Midbrain (tissue), 1 donor: ENCODE measurements around the gene RAB11FIP4.
"Not testable (repeated sequence)": the region's sequence is repeated elsewhere in the genome, so short reads cannot be mapped to it uniquely, and the experiment has no call there.

Experiments used
- DNase-seq: peaks from one replicate; lab custom pipeline; 2025; lab: John Stamatoyannopoulos, UW

Gene RAB11FIP4

DNA sequence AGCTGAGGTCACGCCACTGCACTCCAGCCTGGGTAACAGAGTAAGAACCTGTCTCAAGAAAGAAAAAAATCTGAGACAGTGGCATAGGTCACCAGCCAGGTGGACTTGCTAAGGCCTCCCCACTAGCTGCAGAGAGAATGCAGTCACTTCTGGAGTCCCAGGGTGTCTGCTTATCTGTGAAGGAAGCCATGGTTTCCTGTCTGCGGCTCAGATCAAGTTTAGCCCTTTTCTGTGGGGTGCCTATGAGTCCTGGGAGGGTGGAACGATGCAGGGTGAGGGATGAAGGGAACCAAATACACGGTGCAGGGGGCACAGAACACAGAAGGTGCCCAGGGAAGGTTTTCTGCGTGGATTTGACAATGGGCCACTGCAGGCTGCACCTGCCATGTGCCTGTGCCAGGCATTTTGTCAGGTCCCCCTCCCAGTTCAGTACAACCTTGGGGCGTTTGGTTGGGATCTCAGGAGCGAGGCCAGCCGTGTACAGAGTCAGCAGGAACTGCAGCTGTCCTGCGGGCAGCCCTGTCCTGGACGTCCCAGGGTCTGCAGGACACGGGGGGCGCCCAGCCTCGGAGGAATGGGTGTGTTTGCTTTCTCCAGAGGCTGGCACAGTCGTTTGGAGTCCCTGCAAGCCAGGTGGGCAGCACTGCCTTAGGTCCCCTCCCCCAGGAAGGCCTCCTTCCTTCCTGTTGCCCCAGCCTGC is 41.8 kb downstream of the RAB11FIP4 start:
- DNase-seq, result no peak

DNA sequence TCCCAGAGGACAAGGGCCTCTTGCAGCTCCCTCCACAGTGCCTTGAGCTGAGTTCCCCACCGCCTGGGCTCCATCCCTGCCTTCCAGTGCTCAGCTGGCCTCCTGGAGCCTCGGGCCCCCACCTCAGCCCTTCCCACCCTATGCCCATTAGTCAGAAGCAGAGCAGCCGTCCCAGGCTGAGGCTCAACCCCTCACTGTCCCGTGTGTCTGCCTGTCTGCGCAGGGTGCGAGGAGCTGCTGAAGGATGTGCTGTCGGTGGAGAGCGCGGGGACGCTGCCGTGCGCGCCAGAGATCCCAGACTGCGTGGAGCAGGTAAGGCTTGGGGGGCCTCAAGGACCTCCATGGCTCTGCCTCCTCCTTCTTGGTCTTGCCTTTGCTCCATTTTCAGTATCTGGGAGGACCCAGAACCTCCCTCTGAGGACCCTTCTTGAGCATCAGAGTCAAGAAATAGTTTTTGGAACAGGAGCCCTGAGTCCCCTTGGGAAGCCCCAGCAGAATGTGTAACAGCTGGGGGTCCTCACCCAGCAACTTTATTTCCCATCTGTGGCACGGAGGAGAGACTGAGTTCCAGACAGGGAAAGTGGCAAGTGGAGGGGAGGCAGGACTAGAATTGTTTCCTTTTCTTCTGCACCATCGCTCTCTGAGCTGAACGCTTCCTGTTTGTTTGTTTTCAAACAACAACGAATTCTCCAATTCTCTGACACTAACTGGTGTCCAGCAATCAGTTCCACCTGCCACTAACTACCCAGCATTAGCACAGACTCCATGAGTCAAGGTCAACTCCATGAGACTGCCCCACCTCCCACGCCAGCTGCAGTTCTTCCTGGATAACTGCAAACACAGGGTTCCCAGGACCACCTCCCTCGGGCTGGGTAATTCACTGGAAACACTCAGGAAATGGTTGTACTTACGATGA is 42.6 kb downstream of the RAB11FIP4 start:
- no peak for DNase-seq

DNA sequence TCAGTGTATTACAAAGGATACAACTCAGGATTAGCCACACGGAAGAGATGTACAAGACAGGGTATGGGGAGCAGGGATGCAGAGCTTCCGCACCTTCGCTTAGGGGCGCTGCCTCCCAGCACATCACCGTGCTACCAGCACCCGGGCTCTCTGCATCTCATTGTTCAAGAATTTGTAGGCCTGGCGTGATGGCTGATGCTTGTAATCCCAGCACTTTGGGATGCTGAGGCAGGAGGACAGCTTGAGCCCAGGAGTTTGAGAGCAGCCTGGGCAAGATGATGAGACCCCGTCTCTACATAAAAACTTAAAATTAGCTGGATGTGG is 43.2 kb downstream of the RAB11FIP4 start:
- no peak for DNase-seq

DNA sequence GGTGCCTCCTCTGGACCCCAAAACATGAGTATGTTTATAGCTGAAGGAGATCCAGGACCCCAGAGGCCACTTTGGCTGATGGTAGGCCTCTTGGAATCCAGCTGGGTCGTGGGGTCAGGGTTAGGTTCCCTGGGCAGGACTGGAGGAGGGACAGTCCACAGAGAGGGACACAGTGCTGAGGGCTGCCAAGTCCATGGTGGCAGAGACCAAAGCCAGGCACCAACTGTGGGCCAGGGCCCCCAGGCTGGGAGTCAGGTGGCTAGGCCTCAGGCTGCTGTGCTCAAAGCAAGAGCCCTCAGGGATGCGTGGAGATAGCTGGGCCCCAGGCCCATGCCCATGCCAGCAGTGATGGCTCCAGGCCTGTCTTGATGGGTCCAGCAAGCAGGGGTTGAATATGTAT is 44.1 kb downstream of the RAB11FIP4 start:
- DNase-seq, result no peak

DNA sequence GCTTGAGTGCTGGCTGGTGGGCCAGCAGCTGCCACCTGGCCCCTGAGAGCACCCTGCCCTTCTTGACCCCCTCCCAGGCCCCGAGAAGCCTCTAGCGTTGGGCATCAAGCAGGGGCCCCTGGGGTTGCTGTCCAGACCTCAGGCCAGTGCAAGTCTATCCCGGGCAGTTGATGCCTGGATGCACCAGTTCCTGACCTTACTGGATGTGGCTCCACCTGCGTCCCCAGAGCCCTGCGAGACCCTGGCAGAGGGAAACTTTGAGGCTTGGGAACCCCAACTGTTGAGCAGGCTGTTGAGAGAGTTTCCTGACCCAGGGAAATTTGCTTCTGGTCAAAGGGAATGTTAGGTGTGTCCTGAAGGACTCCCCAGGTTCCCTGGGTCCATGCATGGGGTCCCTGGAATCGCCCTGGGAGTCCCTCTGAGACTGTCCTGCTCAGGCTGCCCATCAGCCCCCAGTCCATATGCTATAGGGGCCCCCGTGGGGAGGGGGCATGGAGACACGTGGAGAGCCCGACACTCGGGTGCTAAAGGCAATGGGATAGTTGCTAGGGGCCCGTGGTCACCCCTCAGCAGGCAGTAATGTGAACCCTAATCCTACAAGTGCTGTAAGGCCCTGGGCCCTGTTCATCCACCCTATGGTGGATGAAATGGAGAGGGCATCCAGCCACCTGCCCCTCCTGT is 46.4 kb downstream of the RAB11FIP4 start:
- DNase-seq, result no peak

DNA sequence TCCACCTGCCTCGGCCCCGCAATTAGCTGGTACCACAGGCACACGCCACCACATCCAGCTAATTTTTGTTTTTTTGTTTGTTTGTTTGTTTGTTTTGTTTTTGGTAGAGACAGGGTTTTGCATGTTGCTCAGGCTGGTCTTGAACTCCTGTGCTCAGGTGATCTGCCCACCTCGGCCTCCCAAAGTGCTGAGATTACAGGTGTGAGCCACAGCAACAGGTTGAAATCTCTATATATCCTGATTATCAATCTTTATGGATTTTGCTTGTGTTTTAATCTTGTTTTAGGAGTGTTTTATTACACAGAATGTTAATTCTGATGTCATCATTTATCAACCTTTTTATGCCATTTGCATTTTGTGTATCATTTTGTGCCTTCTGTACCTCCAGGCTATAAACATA is 48.2 kb downstream of the RAB11FIP4 start:
- DNase-seq, result no peak

DNA sequence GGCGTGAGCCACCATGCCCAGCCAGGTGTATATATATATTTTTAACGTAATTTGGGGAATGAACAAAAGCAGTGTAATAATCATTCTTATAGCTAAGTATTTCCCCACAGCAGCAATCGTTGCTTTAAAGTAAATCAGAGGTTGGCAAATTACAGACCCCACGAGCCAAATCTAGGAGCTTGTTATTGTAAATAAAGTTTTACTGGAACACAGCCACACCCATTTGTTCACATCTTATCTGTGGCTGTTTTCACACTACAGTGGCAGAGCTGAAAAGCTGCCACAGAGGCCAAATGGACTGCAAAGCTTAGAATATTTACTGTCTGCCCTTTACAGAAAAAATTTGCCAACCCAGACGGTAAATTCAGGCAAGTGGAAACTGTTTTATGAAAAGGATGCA is 50.8 kb downstream of the RAB11FIP4 start:
- DNase-seq, result no peak

DNA sequence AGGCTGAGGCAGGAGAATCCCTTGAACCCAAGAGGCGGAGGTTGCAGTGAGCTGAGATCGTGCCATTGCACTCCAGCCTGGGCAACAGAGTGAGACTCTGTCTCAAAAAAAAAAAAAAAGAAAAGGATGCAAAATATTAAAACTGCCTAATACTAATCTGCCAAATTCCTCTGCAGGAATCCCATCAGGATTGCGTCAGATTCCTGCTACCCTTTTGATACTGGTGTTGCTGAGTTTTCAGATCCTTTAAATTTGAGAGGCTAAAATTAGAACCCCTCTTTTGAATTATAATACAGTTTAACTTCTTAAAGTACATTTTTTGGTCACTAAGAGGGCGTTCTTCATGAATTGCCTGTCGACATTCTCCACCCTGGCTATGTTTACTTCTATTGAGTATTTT is 51.4 kb downstream of the RAB11FIP4 start:
- DNase-seq, result not testable (repeated sequence)

DNA sequence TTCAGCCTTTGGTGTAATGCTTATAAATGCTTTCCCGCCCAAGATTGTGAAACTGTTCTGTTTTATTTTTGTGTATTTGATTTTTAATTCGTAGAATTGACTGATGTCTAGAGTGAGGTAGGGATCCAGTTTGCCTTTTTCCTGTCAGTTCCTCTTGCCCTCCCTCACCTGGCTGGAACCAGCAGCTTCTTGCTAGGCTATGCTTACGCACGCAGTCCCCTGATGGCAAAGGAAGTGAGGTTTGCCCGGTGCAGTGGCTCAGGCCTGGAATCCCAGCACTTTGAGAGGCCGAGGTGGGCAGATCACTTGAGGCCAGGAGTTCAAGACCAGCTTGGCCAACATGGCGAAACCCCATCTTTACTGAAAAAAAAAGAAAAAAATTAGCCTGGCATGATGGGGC is 51.9 kb downstream of the RAB11FIP4 start:
- no peak for DNase-seq

DNA sequence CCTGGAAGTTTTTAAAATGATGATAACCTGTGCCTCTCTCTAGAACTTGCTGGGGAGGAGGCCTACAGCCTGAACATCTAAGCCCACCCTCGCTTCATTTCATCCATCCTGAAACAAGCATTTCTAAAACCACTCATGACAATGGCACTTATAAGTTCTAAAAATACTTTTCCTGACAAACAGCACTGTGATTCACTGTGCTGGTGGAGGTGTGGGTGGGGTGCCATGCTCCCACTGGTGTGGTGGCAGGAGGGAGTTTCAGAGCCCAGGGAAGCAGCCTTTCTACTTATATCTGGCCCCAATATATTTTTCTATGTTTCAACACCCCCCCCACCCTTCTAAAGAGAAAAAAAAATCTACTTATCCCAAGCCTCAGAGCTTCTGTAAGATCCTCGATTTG is 52.6 kb downstream of the RAB11FIP4 start:
- no peak for DNase-seq

DNA sequence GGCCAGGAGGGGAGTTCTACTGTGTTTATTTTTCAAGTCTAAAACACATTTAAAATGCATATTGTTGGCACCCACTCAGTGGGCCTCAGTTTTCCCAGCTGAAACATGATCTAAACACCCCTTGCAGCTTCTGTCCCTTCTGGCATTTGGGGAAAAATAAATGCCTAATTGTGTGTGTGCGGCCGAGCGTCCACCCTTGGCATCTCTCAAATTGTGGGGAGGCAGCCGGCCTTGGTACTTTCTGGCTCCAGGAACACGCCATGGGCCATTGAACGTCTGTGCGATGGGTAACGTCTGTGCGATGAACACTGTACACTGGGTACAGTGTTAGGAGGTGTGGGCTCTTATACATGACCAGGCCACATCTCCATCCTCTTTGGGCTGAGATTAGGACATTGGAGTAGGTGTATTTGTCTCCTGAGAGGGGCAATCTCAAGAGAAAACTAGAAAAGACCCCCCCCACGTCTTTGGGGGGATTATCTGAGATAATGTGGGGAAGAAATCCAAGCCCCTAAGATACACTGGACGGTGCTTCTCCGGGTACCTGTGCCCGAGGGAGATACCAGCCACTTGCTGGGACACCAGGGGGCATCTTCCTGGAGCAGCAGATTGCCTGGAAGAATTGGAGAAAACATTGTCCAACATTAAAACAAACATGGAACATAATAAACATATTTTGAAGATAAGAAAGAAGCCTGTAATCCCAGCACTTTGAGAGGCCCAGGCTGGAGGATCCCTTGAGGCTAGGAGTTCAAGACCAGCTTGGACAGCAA is 54.9 kb downstream of the RAB11FIP4 start:
- DNase-seq, result peak; percentile 21

DNA sequence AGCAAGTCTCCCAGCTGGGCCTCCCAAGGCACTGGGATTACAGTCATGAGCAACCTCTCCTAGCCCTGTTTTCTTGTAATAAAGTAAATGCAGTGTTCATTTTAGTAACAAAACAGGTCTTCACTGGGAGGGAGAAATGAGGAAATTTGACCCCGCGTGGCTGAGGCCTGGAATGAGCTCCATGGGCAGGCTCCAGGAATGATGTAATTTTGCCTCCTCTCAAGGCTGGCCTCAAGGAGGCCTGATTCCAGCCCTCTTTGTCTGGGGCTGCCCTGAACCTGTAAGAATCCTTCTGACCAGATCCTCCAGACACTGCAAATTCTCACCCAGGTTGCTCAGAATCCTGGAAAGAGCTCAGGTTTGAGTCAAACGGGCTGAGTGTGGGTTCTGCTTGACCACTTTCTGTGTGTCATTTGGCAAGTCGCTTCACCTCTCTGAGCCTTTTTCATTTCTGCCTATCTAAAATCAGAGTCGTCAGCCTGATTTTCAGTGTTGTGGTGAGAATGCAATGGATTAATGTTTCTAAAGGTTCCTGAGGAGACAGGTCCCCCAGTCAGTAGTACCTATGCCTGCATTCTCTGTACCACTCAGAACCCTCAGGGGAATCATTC is 57.1 kb downstream of the RAB11FIP4 start:
- DNase-seq, result no peak

DNA sequence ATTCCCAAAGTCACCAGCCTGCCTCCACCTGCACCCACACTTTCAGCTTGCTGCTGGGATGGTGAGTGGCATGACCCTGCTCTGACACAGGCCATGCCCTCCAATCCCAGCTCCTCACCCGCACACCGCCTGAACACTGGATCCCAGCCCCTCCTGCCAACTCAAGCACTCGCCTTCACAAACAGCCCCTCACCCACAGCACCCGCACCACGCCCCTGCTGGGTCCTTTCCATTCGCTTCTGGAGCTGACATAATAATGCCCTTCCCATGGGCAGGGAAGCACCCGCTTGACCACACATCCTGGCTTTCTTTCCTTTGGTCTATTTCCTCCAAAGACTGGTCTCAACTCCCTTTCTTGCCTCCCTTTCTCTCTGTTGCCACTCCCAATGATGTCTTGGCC is 57.6 kb downstream of the RAB11FIP4 start:
- DNase-seq, result no peak

DNA sequence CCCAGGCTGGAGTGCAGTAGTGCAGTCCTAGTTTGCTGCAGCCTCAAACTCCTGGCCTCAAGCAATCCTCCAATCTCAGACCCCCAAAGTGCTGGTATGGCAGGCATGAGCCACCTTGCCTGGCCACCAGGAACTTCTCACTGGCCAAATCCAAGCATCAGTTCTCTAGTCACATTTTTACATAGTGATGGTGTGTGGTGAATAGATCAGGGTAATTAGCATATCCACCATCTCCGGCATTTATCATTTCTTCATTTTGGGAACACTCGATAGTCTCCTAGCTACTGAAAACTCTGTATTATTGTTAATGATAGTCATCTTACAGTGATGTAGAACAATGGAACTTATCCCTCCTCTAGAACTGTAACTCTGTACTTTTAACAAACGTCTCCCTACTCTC is 58.3 kb downstream of the RAB11FIP4 start:
- no peak for DNase-seq

DNA sequence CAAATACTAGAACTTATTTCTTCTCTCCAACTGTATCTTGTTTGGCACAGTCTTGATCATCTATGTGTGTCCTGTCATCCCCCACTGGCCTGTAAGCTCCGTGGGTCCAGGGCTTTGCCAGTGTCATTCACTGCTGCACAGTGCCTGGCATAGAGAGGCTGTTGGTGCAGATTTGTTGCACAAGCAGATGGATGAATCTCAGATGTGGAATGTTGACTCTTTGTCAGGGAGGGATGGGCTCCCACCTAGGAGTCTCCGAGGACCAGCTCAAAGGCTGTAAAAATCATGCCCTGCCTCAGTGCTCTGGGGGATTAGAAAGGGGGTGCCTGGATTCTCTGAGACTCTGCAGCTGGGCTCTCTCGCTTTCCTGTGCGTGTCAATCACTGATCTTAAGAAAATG is 60.6 kb downstream of the RAB11FIP4 start:
- DNase-seq, result no peak

DNA sequence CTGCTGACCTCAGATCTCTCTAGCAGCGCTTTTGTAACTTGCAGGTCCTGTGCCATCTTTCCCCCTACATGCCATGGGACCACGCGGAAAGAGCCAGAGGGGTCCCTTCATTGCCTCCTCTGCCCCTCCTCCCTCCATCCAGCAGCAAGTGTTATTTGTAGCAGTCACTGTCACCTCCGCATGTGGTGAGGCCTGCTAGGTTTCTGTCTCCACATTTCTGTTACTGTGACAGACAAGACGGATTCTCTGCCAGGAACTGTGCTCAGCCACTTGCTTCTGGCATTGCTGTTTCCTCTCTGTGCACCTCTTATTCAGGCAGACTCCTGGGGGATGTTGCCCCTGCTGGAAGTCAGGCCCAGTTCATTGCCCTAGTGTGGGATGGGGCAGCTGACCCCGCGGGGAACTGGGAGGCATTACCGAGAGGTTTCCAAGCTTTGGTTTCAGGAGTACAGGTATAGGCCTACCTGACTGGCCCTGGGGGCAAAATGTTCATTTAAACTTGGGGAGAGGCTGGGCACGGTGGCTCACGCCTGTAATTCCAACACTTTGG is 61.2 kb downstream of the RAB11FIP4 start:
- no peak for DNase-seq

DNA sequence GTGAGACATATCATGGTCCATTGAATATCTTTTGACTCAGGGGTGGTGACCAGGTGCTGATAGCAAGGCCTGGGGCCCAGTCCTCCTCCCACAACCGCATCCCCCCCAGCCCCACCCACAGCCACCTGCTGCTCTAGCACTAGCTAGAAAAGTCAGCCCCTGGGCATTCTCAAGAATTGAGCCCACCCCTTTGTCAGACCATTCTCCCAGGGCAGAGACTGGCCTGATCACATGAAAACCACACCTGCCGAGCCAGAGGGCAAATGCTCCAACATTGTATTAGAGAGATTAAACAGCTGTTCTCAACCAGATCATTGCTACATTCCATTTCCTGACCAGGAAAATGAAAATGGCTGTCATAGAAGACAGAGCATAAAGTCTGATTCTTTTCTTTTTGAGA is 62.4 kb downstream of the RAB11FIP4 start:
- no peak for DNase-seq

DNA sequence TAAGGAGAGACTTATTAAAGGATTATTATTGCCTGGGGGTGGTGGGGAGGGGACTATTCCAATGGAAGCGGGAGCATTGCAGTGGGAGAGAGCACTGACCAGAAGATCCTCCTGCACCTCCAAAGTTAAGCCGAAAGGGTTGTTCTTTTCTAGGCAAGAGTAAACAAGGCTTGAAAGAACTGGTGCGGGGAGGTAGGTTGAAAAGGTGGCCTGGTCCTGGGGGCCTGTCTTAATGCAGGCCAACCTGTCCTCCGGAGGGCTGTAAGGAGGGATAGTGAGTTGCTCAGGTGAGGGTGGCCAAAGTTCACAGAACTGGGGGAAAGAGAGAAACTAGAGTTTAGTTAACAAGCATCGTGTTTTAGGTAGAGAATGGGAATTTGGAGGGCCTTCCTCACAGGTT is 65.3 kb downstream of the RAB11FIP4 start:
- DNase-seq, result no peak

DNA sequence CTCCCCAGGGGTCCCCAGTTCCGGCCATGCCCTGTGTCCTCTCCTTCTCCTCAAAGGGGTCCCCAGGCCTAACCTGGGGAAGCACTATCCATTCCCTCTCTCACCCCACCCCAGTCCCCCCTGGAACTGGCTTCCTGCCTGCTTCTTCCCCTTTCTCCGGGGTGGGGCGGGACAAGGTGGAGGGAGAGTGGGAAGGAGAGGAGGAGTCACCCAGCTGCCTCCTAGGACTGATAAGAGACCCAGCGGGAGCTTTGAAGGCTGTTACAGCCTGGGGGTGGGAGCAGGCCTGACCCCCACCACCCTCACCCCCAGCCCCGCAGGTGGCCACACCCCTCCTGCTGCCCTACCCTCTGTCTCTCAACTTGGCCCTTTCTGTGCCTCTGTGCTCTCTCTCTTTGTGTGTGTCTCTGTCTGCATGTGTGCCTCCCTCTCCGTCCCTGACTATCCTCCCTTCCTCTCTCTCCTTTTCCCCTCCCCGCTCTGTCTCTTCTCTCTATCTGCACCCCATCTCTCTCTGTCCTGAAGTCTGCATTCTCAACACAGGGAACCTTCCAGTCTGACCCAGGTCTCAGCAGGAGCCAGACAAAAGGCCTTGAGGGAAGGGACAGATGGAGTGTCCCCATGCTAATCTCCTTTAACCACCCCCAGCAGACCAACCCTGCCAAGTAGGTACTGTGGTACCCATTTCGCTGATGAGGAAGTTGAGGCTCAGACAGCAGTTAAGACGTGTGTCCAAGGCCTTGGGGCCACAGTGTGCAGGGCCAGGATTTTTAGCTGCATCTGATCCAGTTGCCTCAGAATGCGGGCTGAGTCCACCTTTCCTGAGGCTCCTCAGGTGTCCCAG is 66.1 kb downstream of the RAB11FIP4 start:
- DNase-seq, result no peak

DNA sequence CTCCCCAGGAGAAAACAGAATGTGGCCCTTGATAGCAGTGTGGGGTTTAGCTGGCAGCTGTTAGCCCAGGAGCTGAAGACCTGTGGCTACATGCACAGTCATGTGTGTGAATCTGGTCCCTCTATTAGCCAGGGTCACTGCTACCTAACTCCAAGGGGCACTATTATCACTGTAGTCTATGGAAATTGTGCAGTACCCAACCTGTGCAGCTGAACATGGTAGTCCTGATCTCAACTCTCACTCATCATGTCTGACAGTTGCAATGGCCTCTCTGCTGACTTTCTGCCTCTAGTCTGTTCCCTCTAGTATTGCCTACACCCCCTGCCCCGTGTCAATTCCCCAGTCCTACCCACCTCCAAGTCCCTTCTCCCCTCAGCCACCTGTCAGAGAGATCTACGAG is 67.4 kb downstream of the RAB11FIP4 start:
- DNase-seq, result no peak

DNA sequence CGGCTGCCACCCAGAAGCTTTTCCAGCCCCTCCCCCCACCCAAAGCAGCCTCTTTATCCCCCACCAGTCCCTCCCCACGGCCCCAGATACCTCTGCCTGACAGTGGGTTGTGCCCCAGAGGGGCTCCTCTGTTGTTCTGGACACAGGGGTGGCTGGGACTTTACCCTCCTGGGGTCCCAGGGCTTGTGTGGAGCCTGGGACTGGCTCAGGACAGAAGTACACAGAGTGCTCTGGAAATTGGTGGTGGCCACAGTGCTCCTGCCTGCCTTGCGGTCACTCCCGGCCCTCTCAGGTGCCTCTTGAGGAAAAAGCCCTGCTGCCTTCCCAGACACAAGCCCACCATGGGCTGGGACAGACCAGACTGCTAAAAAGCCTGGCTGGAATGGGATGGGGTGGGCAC is 68.2 kb downstream of the RAB11FIP4 start:
- DNase-seq, result no peak
